Measurements from ENCODE around the gene FAM156A.
"Not testable (repeated sequence)": the region's sequence is repeated elsewhere in the genome, so short reads cannot be mapped to it uniquely, and the experiment has no call there.

- TF ChIP-seq, protein P1, sequence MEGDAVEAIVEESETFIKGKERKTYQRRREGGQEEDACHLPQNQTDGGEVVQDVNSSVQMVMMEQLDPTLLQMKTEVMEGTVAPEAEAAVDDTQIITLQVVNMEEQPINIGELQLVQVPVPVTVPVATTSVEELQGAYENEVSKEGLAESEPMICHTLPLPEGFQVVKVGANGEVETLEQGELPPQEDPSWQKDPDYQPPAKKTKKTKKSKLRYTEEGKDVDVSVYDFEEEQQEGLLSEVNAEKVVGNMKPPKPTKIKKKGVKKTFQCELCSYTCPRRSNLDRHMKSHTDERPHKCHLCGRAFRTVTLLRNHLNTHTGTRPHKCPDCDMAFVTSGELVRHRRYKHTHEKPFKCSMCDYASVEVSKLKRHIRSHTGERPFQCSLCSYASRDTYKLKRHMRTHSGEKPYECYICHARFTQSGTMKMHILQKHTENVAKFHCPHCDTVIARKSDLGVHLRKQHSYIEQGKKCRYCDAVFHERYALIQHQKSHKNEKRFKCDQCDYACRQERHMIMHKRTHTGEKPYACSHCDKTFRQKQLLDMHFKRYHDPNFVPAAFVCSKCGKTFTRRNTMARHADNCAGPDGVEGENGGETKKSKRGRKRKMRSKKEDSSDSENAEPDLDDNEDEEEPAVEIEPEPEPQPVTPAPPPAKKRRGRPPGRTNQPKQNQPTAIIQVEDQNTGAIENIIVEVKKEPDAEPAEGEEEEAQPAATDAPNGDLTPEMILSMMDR (conservative IDR thresholded peaks at IDR 0.05; ENCODE audit: low read depth in 2 of 2), result not testable (repeated sequence)
- not testable (repeated sequence) for TF ChIP-seq POLR2AphosphoS5 (IDR thresholded peaks at IDR 0.05; ENCODE audit: low read depth)
These were observed 44.6 kb downstream of the FAM156A start for GRCh38 chrX:52913681-52914080.

Measured in GM23338 (cell line).